Brain pericyte (primary cell): ENCODE results near the gene MYL5.
A peak's percentile ranks its signal among the peaks of the same experiment; 100 is the strongest.
"Not testable (repeated sequence)": the region's sequence is repeated elsewhere in the genome, so short reads cannot be mapped to it uniquely, and the experiment has no call there.

ENCODE experiments used
- DNase-seq: peaks from one replicate; pipeline ENCODE4 v3.0.0-alpha.2; 2012; ENCODE audit warnings: low read depth, low spot score

Gene MYL5

GRCh38 chr4:705278-706082, 31.1 kb downstream of the MYL5 start, which contains the start of gene PCGF3:
Gene PCGF3 (plus strand): TSS chr4:705832. CDS start chr4:733681, 27,849 bp downstream.
- DNase-seq, result peak; percentile 81

DNA sequence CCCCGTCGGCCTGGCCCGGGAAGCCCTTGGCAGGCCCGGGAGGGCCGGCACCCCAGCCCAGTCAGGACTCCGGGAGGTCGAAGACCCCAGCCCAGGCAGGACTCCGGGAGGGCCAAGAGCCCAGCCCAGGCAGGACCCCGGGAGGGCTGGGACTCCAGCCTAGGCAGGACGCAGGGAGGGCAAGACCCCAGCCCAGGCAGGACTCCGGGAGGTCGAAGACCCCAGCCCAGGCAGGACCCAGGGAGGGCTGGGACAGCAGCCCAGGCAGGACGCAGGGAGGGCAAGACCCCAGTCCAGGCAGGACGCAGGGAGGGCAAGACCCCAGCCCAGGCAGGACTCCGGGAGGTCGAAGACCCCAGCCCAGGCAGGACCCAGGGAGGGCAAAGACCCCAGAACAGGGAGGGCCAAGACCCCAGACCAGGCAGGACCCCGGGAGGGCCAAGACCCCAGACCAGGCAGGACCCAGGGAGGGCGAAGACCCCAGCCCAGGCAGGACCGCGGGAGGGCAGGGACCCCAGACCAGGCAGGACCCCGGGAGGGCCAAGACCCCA, 31.8 kb downstream of the MYL5 start:
- not testable (repeated sequence) for DNase-seq

GRCh38 chr4:706834-707598, 32.7 kb downstream of the MYL5 start:
- no peak for DNase-seq

DNA sequence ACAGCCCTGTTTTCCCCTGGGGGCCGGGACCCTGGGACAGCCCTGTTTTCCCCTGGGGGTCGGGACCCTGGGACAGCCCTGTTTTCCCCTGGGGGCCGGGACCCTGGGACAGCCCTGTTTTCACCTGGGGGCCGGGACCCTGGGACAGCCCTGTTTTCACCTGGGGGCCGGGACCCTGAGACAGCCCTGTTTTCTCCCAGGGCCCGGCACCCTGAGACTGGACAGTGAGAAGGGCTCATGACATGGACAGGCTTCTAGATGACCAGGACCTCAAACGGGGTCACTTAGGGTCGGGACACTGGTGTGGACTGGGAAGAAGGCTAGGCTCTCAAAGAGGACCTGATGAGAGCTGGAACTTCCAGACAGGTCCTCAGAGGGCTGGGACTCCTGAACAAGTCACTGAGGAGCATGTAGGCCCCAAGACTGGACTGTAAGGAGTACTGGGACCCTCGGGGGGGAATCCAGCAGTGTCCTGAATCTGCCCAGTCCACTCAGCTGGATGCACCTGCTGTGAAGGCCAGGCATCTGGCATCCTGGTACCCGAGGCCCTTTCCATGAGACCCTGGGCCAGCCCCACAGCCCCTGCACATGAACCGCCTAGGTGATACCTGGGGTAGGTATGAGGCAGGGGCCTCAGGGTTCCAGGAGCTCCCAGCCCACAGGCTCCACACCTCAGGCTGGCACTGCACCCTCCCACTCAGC, 33.7 kb downstream of the MYL5 start:
- no peak for DNase-seq

- DNase-seq, result no peak
These were observed 34.2 kb downstream of the MYL5 start for GRCh38 chr4:708631-708933.

DNA sequence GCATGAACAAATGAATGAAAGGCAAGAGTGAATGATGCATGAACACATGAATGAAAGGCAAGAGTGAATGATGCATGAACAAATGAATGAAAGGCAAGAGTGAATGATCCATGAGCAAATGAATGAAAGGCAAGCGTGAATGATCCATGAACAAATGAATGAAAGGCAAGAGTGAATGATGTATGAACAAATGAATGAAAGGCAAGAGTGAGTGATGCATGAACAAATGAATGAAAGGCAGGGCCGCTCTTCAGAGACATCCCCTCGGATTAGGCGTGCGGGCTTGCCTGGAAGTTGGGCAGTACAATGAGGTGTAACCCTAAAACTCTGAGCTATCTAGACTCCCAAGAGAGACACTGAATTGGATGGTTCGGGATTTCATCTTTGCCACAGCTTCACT, 35.0 kb downstream of the MYL5 start:
- DNase-seq, result no peak

DNA sequence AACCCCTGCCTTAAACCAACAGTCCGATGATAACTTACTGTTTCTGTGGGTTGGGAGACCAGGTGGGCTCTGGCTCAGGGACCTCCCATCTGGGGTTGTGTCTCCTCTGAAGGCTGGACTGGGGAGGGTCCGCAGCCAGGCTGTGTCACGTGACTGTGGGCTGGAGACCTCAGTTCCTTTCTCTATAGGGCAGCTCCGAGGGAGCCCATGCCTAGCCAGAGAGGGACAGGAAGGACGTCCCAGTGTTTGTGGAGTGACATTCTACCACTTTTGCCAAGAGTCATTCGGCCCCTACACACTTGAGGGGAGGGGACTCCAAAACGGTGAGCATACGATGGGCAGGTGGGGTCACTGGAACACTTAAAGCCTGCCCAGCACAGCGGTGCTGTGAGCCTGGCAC, 35.8 kb downstream of the MYL5 start:
- DNase-seq, result no peak

- no peak for DNase-seq
These were observed 36.6 kb downstream of the MYL5 start for GRCh38 chr4:710916-711315.

DNA sequence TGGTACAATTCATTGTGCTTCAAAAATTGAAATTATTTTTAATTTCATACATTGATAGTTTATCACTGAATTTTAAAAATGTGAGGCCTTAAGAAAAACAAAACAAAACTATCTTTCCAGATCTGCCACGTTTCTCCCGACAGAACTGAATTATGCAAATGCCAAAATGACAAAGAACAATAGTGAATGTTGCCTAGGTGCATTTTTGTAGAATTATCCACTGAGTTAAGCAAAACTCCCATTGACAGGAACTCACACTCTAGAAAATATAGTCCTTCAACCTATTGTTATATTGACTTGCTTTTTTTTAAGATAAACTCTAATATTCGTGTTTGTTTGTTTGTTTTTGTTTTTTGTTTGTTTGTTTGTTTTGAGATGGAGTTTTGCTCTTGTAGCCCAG, 37.8 kb downstream of the MYL5 start:
- no peak for DNase-seq

- no peak for DNase-seq
These were observed 38.7 kb downstream of the MYL5 start for GRCh38 chr4:712916-713632.

- DNase-seq, result no peak
These were observed 39.7 kb downstream of the MYL5 start for GRCh38 chr4:714087-714486.

DNA sequence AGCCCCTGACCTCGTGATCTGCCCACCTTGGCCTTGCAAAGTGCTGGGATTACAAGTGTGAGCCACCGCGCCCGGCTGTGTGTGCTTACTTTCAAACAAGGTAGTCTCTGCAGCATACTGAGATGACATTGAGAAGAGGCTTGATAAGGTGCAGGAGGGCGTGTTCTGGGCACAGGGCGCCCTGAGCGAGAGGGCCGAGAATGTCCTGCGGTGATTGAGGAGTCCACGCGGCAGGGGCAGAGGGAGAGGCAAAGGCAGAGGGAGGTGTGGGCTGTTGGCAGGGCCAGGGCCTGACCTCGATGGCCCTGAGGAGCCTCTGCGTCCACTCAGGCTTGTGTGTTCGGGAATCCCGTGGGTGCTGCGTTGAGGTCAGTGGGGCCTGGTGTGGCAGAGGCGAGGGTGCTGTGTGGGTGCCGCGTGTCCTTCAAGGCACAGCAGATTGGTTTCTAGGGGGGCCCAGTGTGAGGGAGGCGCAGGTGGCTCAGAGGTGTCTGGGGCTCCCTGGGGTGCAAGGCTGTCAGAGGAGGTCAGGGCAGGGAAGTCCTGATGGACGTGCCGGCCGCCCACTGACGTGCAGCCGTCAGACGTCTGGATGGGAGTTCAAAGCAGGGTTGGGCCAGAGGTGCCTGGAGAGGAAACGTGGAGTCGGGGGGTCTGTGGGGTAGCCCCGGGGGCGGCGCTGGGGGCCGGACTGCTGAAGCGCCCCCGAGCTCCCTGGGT, 43.4 kb downstream of the MYL5 start:
- DNase-seq, result no peak

- DNase-seq, result no peak
These were observed 44.1 kb downstream of the MYL5 start for GRCh38 chr4:718460-718859.

- DNase-seq, result no peak
These were observed 45.9 kb downstream of the MYL5 start for GRCh38 chr4:720111-720860.

- no peak for DNase-seq
These were observed 47.2 kb downstream of the MYL5 start for GRCh38 chr4:721261-722168.

GRCh38 chr4:722169-722725, 47.9 kb downstream of the MYL5 start:
- no peak for DNase-seq

DNA sequence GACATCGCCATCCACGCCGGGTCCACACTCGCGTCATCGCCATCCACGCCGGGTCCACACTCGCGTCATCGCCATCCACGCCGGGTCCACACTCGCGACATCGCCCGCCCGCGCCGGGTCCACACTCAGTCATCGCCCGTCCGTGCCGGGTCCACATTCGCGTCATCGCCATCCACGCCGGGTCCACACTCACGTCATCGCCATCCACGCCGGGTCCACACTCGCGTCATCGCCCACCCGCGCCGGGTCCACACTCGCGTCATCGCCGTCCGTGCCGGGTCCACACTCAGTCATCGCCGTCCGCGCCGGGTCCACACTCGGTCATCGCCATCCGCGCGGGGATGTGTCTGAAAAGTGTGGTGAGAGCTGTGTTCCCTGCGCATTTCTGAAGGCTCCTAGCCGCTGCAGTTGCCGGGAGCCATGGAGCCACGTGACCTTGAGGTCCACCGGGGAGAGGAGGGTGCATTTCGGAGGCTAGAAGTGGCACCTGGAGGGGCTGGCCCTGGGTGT, 48.6 kb downstream of the MYL5 start:
- no peak for DNase-seq

DNA sequence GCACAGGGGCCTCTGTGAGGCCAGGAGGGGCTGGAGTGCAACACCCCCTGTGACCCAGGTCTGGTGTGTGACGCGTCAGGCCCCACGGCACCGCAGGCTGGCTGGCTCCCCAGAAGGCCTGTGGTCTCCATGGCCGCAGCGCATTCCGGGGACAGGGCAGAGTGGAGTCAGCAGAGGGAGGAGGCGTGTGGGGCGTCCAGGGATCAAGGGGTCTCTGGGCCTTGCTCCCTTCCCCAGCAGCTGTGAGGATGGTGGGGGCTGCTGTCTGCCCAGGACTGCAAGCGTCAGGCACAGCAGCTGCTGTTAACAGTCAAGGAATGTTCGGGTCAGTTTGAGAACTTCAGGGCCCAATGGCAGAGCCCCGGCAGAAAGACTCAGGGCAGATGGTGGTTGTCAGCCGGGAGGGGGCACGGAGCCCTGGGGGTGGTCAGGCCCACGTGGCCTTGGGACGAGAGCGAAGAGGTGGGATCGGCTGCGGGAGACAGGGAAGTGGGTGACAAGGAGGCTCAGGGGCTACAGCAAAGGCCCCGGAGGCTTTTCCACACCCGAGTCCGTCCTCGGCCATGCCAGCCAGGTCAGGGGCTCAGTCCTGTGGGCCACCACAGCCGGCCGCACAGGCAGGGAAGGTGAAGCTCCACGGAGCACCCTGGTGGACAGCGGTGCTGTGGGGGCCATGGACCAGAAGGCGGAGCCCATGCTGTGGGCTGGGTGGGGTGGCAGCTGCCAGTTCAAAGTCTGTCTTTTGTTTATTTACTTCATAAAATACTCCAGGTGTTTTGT, 49.6 kb downstream of the MYL5 start:
- no peak for DNase-seq
